OCI-LY1 (cell line): ENCODE data around the gene HLF.

Source experiments
- CTCF ChIP-seq: fragments of 200-600 bp; sonication (generic), shearing (Covaris generic); IDR thresholded peaks from 2 replicates; pipeline ENCODE4 v1.5.1; 2017; ENCODE audit warnings: mild to moderate bottlenecking, antibody characterized with exemption, low read length, moderate library complexity, mixed read lengths
- EZH2 ChIP-seq: fragments of 200-600 bp; sonication (generic), shearing (Covaris generic); IDR thresholded peaks from 2 replicates; pipeline ENCODE4 v1.8.0; 2017; ENCODE audit warnings: borderline replicate concordance, mixed run types, mild to moderate bottlenecking, antibody characterized with exemption, low read length, moderate library complexity, mixed read lengths

- TF ChIP-seq CTCF, result no peak
- TF ChIP-seq EZH2, result no peak
Observed at GRCh38 chr17:55343900-55344513, 79.2 kb downstream of the HLF start.
